CD4-positive, alpha-beta T cell (primary cell): ENCODE results near the gene KRT6B. TPM values are rescaled to one million over a fixed set of nuclear protein-coding genes. Genes with fewer than 3 reads are reported as not detected.

Source experiments
- ATAC-seq: fragments of 200-7000 bp; cut with Tn5 transposase; one replicate; pipeline ENCODE4 v1.10.0; 2022; ENCODE audit warnings: mild to moderate bottlenecking; ENCODE audit not compliant: poor library complexity
- CTCF ChIA-PET: fragments of 350-600 bp; sonication (Branson Sonifier 250); formaldehyde crosslinking; loops from one replicate; lab custom pipeline; 2021; ENCODE audit warnings: antibody characterized with exemption, inconsistent platforms; lab: Charles Lee
- POLR2A ChIA-PET: fragments of 350-600 bp; sonication (Branson Sonifier 250); formaldehyde crosslinking; loops from one replicate; lab custom pipeline; 2021; ENCODE audit warnings: antibody characterized with exemption, inconsistent platforms; lab: Charles Lee
- DNase-seq, 14 experiments: peaks; one replicate each; pipeline ENCODE4 v3.0.0-alpha.2; 2013 to 2020; ENCODE audit warnings: mixed read lengths in 2 of 14
- H3K27ac ChIP-seq, 2 donors: one replicate each; pipeline versions ENCODE4 v1.5.1 to v1.7.0; 2013; ENCODE audit warnings: low read length in 2 of 2, low read depth in 1 of 2, mild to moderate bottlenecking in 1 of 2
- H3K27me3 ChIP-seq, 2 experiments: 1 replicate in 1 of 2; 2 replicates in 1 of 2; pipeline versions ENCODE4 v1.6.1 to v1.7.0; 2013; ENCODE audit warnings: low read length in 2 of 2, control low read depth in 1 of 2, mild to moderate bottlenecking in 1 of 2, moderate library complexity in 1 of 2; ENCODE audit not compliant: insufficient read depth in 2 of 2, control insufficient read depth in 1 of 2
- H3K36me3 ChIP-seq: one replicate; pipeline ENCODE4 v1.6.1; 2013; ENCODE audit warnings: low read length, control low read depth; ENCODE audit not compliant: insufficient read depth
- H3K4me1 ChIP-seq: one replicate; pipeline ENCODE4 v1.6.1; 2013; ENCODE audit warnings: low read length, control low read depth; ENCODE audit not compliant: insufficient read depth
- H3K4me3 ChIP-seq: one replicate; pipeline ENCODE4 v1.5.1; 2013; ENCODE audit warnings: mild to moderate bottlenecking, low read length, moderate library complexity
- H3K9me3 ChIP-seq, 2 experiments: 1 replicate in 1 of 2; 2 replicates in 1 of 2; pipeline versions ENCODE4 v1.6.1 to v1.7.0; 2013; ENCODE audit warnings: low read length in 2 of 2, mild to moderate bottlenecking in 2 of 2, control low read depth in 1 of 2, moderate library complexity in 1 of 2; ENCODE audit not compliant: control insufficient read depth in 1 of 2, insufficient read depth in 1 of 2
- H3K27ac Mint-ChIP-seq: one replicate; pipeline ENCODE4 v1.8.0; 2020; ENCODE audit warnings: mixed read lengths
- H3K27me3 Mint-ChIP-seq: one replicate; pipeline ENCODE4 v1.8.0; 2021; ENCODE audit warnings: mixed read lengths
- H3K36me3 Mint-ChIP-seq: one replicate; pipeline ENCODE4 v1.8.0; 2021; ENCODE audit warnings: low read depth, mixed read lengths
- H3K4me1 Mint-ChIP-seq: one replicate; pipeline ENCODE4 v1.8.0; 2021; ENCODE audit warnings: low read depth, mixed read lengths
- H3K4me3 Mint-ChIP-seq: one replicate; pipeline ENCODE4 v1.8.0; 2020; ENCODE audit warnings: mild to moderate bottlenecking, mixed read lengths
- H3K9me3 Mint-ChIP-seq: one replicate; pipeline ENCODE4 v1.8.0; 2020; ENCODE audit warnings: mixed read lengths
- intact Hi-C, 2 experiments: fragments of 100-400 bp; cut with DNase I in 1 of 2; cut with micrococcal nuclease in 1 of 2; formaldehyde crosslinking; loops; one replicate each; pipeline versions ENCODE4 v1.15.1 to v1.9.0; 2023 to 2025; cut with DNase I, micrococcal nuclease
- total RNA-seq, 174 experiments: library from RNA in 2 of 174; stranded (reverse) in 2 of 174; gene quantifications; one replicate each; pipeline ENCODE4 v1.2.3 and lab custom pipeline; 2021 to 2026
- TF ChIP-seq, protein P1 (sequence below): fragments of 200-600 bp; IDR thresholded peaks from one replicate; pipeline ENCODE4 v1.8.0; 2022; ENCODE audit warnings: antibody characterized with exemption, mild to moderate bottlenecking

KRT6B gene
- total RNA-seq, 2 experiments from 2014 or later: not detected

DNA sequence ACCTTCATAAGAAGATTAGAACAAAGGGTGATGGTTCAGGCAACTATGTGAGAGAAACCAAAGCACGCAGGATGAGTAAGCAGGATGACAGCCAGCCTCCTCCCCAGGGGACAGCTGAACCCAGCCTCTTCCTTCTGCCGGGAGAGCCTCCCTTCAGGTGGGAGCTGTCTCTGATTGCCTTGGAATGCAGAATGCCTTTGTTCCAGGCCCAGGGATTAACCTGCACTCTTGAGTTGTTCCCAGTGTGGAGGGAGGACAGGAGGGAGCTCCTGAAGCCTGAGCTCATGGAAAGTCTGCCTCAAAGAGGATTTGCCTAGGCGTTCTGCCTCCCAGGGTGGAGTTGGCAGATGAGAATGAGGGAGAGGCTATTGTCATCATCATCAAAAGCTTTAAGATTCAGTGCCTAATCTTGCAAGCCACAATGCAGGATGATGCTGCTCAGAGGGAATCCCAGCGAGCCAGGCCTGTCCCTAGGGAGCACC is 44.7 kb upstream of the KRT6B start:
- CTCF ChIA-PET: no interaction called here
- no peaks in the 10 kb centered on the region for H3K9me3 ChIP-seq
- H3K4me3 Mint-ChIP-seq: no peak overlapping the region

DNA sequence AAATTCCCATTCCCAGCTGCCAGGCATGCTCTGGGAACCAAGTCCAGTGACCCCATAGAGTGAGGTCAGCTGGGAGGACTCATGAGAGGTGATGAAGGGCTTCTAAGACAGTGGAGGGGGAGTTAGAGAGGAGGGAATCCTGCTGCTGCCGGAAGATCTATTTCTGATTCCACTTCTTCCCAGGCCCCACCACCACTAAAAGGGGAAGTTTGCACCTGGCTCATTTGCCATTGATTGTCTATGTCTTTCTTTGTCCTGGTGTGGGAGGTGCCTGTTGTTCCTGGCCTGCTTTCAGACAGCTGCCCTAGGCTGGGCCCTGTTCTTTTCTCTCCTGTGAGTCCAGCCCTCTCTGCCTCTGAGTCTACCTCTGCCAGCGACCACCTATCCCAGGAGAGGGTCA is 44.1 kb upstream of the KRT6B start:
- intact Hi-C loops: no loop called here
- H3K27me3 ChIP-seq: peaks cover 0 to 8% of the 10 kb centered on the region in 2 experiments

More for the DNA sequence above, 44.7 kb upstream of the KRT6B start:
- H3K36me3 Mint-ChIP-seq: no peaks in the 10 kb centered on the region
- Histone ChIP-seq H3K27ac (no peak overlapping the region), H3K36me3 (no peaks in the 10 kb centered on the region), H3K4me1 (no peaks in the 10 kb centered on the region), H3K27me3 (peaks cover 0 to 7% of the 10 kb centered on the region in 2 experiments), H3K4me3 (no peak overlapping the region)
- no peak for ATAC-seq
- H3K9me3 Mint-ChIP-seq: no peaks in the 10 kb centered on the region
- POLR2A ChIA-PET: no interaction called here
- peaks cover 25% of the 10 kb centered on the region for H3K27me3 Mint-ChIP-seq
- DNase-seq: no peak
- intact Hi-C loops: no loop called here
- TF ChIP-seq, protein P1, sequence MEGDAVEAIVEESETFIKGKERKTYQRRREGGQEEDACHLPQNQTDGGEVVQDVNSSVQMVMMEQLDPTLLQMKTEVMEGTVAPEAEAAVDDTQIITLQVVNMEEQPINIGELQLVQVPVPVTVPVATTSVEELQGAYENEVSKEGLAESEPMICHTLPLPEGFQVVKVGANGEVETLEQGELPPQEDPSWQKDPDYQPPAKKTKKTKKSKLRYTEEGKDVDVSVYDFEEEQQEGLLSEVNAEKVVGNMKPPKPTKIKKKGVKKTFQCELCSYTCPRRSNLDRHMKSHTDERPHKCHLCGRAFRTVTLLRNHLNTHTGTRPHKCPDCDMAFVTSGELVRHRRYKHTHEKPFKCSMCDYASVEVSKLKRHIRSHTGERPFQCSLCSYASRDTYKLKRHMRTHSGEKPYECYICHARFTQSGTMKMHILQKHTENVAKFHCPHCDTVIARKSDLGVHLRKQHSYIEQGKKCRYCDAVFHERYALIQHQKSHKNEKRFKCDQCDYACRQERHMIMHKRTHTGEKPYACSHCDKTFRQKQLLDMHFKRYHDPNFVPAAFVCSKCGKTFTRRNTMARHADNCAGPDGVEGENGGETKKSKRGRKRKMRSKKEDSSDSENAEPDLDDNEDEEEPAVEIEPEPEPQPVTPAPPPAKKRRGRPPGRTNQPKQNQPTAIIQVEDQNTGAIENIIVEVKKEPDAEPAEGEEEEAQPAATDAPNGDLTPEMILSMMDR: no peak
- H3K4me1 Mint-ChIP-seq: no peaks in the 10 kb centered on the region
- H3K27ac Mint-ChIP-seq: no peak overlapping the region

DNA sequence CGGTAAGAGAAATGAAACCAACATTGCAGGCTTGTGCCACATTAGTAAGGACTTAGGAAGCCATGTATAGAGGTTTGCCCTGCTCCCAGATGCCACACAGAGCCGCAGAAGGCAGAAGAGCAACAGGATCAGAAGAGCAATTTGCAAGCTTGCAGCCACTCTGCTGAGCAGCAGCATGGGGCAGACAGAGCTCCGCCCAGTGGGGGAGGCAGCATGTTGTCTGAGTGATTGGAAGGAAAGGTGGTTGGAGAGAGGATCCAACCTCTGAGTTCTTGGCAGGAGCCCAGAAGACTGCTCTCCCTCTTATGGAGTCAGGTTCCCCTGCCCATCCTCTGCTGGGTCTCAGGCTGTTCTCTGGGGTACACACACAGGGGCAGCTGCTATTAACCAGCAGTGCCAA is 43.4 kb upstream of the KRT6B start:
- ChIA-PET POLR2A (no interaction called here), CTCF (no interaction called here)
- Histone ChIP-seq H3K4me3 (no peak overlapping the region), H3K27me3 (peaks cover 0 to 8% of the 10 kb centered on the region in 2 experiments), H3K9me3 (no peaks in the 10 kb centered on the region), H3K36me3 (no peaks in the 10 kb centered on the region), H3K27ac (no peak overlapping the region), H3K4me1 (no peaks in the 10 kb centered on the region)
- H3K27me3 Mint-ChIP-seq: peaks cover 33% of the 10 kb centered on the region
- DNase-seq: no peak
- H3K4me1 Mint-ChIP-seq: no peaks in the 10 kb centered on the region
- H3K27ac Mint-ChIP-seq: no peak overlapping the region
- TF ChIP-seq, protein P1: no peak
- ATAC-seq: no peak
- intact Hi-C loops: no loop called here
- H3K36me3 Mint-ChIP-seq: no peaks in the 10 kb centered on the region
- H3K9me3 Mint-ChIP-seq: no peaks in the 10 kb centered on the region
- no peak overlapping the region for H3K4me3 Mint-ChIP-seq

More for the DNA sequence above, 44.1 kb upstream of the KRT6B start:
- H3K36me3 Mint-ChIP-seq: no peaks in the 10 kb centered on the region
- no peaks in the 10 kb centered on the region for H3K9me3 Mint-ChIP-seq
- ATAC-seq (no peak), DNase-seq (no peak)
- Histone ChIP-seq H3K4me3 (no peak overlapping the region), H3K36me3 (no peaks in the 10 kb centered on the region), H3K4me1 (no peaks in the 10 kb centered on the region), H3K9me3 (no peaks in the 10 kb centered on the region), H3K27ac (no peak overlapping the region)
- TF ChIP-seq, protein P1: no peak
- ChIA-PET CTCF (no interaction called here), POLR2A (no interaction called here)
- no peaks in the 10 kb centered on the region for H3K4me1 Mint-ChIP-seq
- H3K4me3 Mint-ChIP-seq: no peak overlapping the region
- no peak overlapping the region for H3K27ac Mint-ChIP-seq
- H3K27me3 Mint-ChIP-seq: peaks cover 31% of the 10 kb centered on the region
